ENCODE measurements around the gene GRID1. TPM values are rescaled to one million over a fixed set of nuclear protein-coding genes. Genes with fewer than 3 reads are reported as not detected.

The GRID1 gene
- total RNA-seq, 4 donors from 2014 or later = 0.40 to 1.9 (median 1.00) TPM

DNA sequence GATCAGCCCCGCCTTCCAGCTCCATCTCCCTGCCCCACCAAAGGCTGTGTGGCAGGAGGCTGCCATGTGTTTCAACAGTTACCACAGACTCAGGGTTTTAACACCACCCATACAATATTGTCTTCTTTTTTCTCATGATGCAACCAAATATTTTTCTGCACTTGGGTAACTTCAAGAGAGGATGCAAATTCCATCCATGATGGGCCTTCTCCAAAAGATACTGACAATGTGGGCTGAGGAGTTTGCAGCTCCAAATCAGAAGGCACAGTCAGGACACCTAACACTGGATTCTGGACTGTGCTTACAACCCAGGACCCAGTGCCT is 347.9 kb downstream of the GRID1 start:
- no peak overlapping the region for H3K27ac ChIP-seq
- H3K36me3 ChIP-seq = no peaks in the 10 kb centered on the region
- no peaks in the 10 kb centered on the region for H3K9me3 ChIP-seq
- WGBS, 2 donors (ENCODE audit: low coverage in 1 of 2) = 91% methylated on average over 1 of the region's 1 CpG; no CpG with 5 or more reads in 1 of the 2 donors
- no peak for DNase-seq
- TF ChIP-seq, protein P1, sequence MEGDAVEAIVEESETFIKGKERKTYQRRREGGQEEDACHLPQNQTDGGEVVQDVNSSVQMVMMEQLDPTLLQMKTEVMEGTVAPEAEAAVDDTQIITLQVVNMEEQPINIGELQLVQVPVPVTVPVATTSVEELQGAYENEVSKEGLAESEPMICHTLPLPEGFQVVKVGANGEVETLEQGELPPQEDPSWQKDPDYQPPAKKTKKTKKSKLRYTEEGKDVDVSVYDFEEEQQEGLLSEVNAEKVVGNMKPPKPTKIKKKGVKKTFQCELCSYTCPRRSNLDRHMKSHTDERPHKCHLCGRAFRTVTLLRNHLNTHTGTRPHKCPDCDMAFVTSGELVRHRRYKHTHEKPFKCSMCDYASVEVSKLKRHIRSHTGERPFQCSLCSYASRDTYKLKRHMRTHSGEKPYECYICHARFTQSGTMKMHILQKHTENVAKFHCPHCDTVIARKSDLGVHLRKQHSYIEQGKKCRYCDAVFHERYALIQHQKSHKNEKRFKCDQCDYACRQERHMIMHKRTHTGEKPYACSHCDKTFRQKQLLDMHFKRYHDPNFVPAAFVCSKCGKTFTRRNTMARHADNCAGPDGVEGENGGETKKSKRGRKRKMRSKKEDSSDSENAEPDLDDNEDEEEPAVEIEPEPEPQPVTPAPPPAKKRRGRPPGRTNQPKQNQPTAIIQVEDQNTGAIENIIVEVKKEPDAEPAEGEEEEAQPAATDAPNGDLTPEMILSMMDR (IDR thresholded peaks at IDR 0.05) = no peak
- no peak for TF ChIP-seq POLR2A (IDR thresholded peaks at IDR 0.05)
- no peak for TF ChIP-seq EP300 (IDR thresholded peaks at IDR 0.05; ENCODE audit: low read depth)
- TF ChIP-seq POLR2AphosphoS5 (IDR thresholded peaks at IDR 0.05) = no peak
- H3K4me1 ChIP-seq = no peaks in the 10 kb centered on the region
- no peaks in the 10 kb centered on the region for H3K27me3 ChIP-seq
- no peak overlapping the region for H3K4me3 ChIP-seq
- in situ Hi-C loops (cut with MboI; ENCODE audit: low pct_ligation_motif_present in 1 of 4, low pct_unique_long_range_greater_than_20kb in 1 of 4, low sequenced_read_pairs in 3 of 4) (no loop called here), intact Hi-C loops (cut with DNase I; ENCODE audit: low total_unique reads) (no loop called here)

- no peak overlapping the region for H3K4me3 ChIP-seq
- intact Hi-C loops (cut with DNase I; ENCODE audit: low total_unique reads) (no loop called here), in situ Hi-C loops (cut with MboI; ENCODE audit: low pct_ligation_motif_present in 1 of 4, low pct_unique_long_range_greater_than_20kb in 1 of 4, low sequenced_read_pairs in 3 of 4) (no loop called here)
- H3K9me3 ChIP-seq = no peaks in the 10 kb centered on the region
- no peak overlapping the region for H3K27ac ChIP-seq
- no peaks in the 10 kb centered on the region for H3K4me1 ChIP-seq
- 62% methylated on average over 13 of the region's 13 CpGs; no CpG with 5 or more reads in 1 of the 2 donors for WGBS, 2 donors (ENCODE audit: low coverage in 1 of 2)
- H3K27me3 ChIP-seq = no peaks in the 10 kb centered on the region
- H3K36me3 ChIP-seq = no peaks in the 10 kb centered on the region
- TF ChIP-seq EP300 (IDR thresholded peaks at IDR 0.05; ENCODE audit: low read depth) (no peak), POLR2A (IDR thresholded peaks at IDR 0.05) (no peak), POLR2AphosphoS5 (IDR thresholded peaks at IDR 0.05) (no peak)
- TF ChIP-seq, protein P1 (IDR thresholded peaks at IDR 0.05) = no peak
- no peak for DNase-seq
Observed at GRCh38 chr10:86017841-86018734, 348.5 kb downstream of the GRID1 start.

DNA sequence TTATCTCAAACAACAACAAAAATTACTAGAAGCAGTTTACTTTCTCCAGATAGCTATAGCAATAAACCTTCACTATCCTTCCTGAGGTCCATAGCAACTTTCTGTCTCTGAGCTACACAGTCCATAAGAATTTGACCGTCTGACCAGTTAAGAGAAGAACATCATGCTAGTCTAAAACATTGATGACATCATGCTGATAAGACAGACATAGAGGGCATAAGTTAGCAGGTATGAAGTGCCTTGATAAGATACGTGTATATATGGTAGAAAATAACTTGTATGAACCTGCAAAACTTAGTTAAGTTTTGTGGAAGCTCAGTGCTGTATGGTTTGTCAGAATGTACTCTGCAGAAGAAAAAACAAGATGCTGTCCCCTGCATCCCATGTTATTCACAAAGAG is 353.0 kb downstream of the GRID1 start:
- no peak for TF ChIP-seq POLR2A (IDR thresholded peaks at IDR 0.05)
- 55% methylated on average over 2 of the region's 2 CpGs; no CpG with 5 or more reads in 1 of the 2 donors for WGBS, 2 donors (ENCODE audit: low coverage in 1 of 2)
- intact Hi-C loops (cut with DNase I; ENCODE audit: low total_unique reads) = no loop called here
- Histone ChIP-seq H3K27ac (no peak overlapping the region), H3K4me3 (no peak overlapping the region), H3K36me3 (no peaks in the 10 kb centered on the region), H3K4me1 (no peaks in the 10 kb centered on the region), H3K27me3 (no peaks in the 10 kb centered on the region), H3K9me3 (no peaks in the 10 kb centered on the region)
- DNase-seq = no peak
- in situ Hi-C loops (cut with MboI; ENCODE audit: low pct_ligation_motif_present in 1 of 4, low pct_unique_long_range_greater_than_20kb in 1 of 4, low sequenced_read_pairs in 3 of 4) = no loop called here

- Histone ChIP-seq H3K27ac (no peak overlapping the region), H3K4me3 (no peak overlapping the region), H3K9me3 (no peaks in the 10 kb centered on the region), H3K27me3 (no peaks in the 10 kb centered on the region), H3K4me1 (no peaks in the 10 kb centered on the region), H3K36me3 (no peaks in the 10 kb centered on the region)
- in situ Hi-C loops (cut with MboI; ENCODE audit: low pct_ligation_motif_present in 1 of 4, low pct_unique_long_range_greater_than_20kb in 1 of 4, low sequenced_read_pairs in 3 of 4) (no loop called here), intact Hi-C loops (cut with DNase I; ENCODE audit: low total_unique reads) (no loop called here)
- 66 to 85% methylated on average over 6 of the region's 6 CpGs for WGBS, 2 donors (ENCODE audit: low coverage in 1 of 2)
- DNase-seq = no peak
- no peak for TF ChIP-seq POLR2A (IDR thresholded peaks at IDR 0.05)
- TF ChIP-seq POLR2AphosphoS5 (IDR thresholded peaks at IDR 0.05) = no peak
- TF ChIP-seq, protein P1 (IDR thresholded peaks at IDR 0.05) = no peak
- TF ChIP-seq EP300 (IDR thresholded peaks at IDR 0.05; ENCODE audit: low read depth) = no peak
Observed at GRCh38 chr10:86007171-86007570, 359.4 kb downstream of the GRID1 start.
